ENCODE results near the gene LAMA2.

GRCh38 chr6:128892079-128892478 lies 9.1 kb downstream of the LAMA2 start:
- TF ChIP-seq POLR2A (IDR thresholded peaks at IDR 0.05) (no peak), CTCF (IDR thresholded peaks at IDR 0.05) (no peak)

All from stomach (tissue), 4 donors.